B cell (primary cell): Measurements from ENCODE around the gene TNFRSF19.

ENCODE experiments used
- EZH2 ChIP-seq: IDR thresholded peaks from 2 replicates; pipeline ENCODE4 v1.6.1; 2012; ENCODE audit warnings: borderline replicate concordance, low read depth, mild to moderate bottlenecking, moderate library complexity, low read length; ENCODE audit not compliant: insufficient read depth, poor library complexity, severe bottlenecking
- TF ChIP-seq, protein P1 (sequence below): fragments of 200-600 bp; IDR thresholded peaks from one replicate; pipeline ENCODE4 v1.8.0; 2022; ENCODE audit warnings: antibody characterized with exemption, mild to moderate bottlenecking

DNA sequence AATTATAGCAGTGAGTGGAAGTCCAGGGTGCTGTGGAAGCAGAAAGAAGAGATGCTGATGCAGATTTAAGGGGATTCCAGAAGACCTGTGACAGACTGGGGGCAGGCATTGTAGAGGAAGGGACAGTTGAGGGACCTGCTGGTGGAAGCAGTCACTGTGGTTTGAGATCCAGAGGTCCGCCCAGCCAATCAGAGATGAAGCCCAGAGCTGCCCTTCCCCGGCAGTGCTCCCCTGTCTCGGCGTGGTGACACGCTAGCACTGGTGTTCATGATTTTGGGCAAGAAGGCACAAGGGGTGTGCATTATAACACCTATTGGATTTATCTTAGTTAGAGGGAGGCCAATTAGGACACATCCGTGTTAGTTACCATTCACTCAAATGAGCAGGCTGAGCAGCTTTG lies 16.1 kb downstream of the TNFRSF19 start:
- TF ChIP-seq, protein P1, sequence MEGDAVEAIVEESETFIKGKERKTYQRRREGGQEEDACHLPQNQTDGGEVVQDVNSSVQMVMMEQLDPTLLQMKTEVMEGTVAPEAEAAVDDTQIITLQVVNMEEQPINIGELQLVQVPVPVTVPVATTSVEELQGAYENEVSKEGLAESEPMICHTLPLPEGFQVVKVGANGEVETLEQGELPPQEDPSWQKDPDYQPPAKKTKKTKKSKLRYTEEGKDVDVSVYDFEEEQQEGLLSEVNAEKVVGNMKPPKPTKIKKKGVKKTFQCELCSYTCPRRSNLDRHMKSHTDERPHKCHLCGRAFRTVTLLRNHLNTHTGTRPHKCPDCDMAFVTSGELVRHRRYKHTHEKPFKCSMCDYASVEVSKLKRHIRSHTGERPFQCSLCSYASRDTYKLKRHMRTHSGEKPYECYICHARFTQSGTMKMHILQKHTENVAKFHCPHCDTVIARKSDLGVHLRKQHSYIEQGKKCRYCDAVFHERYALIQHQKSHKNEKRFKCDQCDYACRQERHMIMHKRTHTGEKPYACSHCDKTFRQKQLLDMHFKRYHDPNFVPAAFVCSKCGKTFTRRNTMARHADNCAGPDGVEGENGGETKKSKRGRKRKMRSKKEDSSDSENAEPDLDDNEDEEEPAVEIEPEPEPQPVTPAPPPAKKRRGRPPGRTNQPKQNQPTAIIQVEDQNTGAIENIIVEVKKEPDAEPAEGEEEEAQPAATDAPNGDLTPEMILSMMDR = no peak
- no peak for TF ChIP-seq EZH2
